Right ventricle myocardium superior (tissue), 1 donor: Measurements from ENCODE around the gene SERPINE2. TPM values are rescaled to one million over a fixed set of nuclear protein-coding genes. Genes with fewer than 3 reads are reported as not detected.

Experiments
- ATAC-seq: fragments of 200-7000 bp; cut with Tn5 transposase; one replicate; pipeline ENCODE4 v1.9.1; 2020; ENCODE audit warnings: mild to moderate bottlenecking; ENCODE audit not compliant: poor library complexity
- DNase-seq: peaks from one replicate; pipeline ENCODE4 v3.0.0-alpha.2; 2020
- intact Hi-C: fragments of 100-400 bp; cut with DNase I; formaldehyde crosslinking; loops from one replicate; pipeline ENCODE4 v1.11.2; 2022
- total RNA-seq: library from RNA; stranded (reverse); fragmentation: NEBNext Ultra II Directional; extraction: Animal tissue kit (Norgen Biotek cat#: 25700); gene quantifications from one replicate; pipeline ENCODE4 v1.2.1, GENCODE V29; 2021
- donor health status: DM: no; HTN: yes; CAD: no; lungs with severe emphysema.

The SERPINE2 gene
- total RNA-seq, 1 donor from 2014 or later: 6.0 TPM

DNA sequence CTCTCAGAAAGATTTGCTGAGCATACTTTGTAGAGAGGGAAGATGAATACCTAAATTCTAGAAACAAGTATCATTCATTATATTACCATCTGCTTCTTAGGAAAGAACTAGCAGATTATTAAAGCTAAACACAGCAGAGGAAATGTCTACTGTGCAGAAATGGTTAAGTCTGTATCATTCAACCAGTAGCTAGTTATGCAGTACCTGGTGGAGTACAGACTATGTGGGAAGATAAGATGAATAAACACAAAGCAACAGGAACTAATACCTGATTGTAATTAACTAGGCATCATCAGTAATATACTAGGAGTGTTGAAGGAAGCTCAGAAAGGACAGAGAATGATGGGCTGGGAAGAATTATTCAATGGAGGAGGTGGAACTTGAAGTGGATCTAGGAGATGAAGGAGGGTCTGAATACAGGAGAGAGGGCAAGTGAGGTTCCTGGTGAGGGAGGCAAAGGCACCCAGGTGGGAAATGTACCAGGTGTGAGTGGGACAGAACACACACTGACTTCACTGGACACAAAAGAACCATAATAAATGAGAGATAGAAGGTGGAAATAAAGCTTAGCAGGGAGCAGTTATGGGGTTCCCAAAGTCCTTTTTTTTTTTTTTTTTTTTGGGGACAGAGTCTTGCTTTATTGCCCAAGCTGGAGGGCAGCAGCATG is 103.5 kb downstream of the SERPINE2 start:
- intact Hi-C loops: no loop called here
- ATAC-seq: no peak
- DNase-seq: no peak

DNA sequence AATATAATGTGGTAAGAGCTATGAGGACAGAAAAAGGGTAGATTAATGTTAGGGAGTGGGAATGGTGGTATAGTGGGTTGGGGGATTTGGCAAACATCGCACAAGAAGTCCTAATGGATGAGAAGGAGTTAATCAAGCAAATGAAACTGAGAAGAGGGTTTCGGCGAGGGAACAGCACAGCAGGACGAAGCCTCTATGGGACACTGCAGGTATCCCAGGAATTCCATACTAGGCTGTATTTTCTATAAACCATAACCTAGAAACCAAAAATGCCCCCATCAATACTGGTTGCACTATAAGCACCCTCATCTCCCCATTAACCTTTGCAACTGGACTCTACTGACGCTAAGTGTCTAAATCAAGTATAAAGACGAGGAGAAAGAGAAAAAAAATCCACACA is 104.2 kb downstream of the SERPINE2 start:
- no peak for ATAC-seq
- DNase-seq: no peak
- intact Hi-C loops: no loop called here

DNA sequence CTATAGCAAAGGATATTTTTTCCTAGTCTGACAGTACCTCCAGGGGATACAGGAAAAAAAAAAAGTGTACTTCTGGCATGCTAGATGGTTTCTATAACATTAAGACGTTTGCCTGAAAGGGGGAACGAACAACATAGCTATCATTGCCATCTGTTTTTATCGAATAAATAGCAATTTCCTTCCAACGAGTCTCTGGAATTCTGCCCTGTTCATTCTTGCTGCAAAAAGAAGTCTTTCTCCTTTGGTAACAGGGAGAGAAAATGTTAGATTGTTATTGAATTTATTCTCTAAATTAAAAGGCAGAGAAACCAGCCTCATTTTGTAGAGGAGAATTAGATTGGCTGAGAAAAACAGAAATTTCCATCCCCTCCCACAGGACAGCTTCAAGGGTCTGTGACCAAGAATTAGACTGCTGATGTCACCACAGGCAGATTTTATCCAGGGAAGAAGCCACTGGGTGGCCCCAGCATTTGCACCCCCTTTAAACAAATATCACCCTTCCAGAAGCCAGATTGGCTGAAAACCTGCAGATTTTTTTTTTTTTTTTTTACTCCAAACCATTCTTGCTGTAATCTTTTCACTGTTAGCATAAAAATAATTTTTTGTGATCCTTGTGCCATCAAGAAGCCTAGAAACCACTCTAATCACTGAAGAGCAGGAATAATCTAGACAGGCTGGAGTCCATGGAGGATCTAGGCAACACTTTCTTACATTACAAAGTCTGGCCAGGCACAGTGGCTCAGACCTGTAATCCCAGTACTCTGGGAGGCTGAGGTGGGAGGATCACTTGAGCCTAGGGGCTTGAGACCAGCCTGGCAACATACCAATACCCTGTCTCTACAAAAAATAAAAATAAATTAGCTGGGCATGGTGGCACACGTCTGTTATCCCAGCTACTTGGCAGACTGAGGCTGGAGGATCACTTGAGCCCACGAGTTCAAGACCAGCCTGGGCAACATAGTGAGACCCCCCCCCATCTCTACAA is 106.0 kb downstream of the SERPINE2 start:
- DNase-seq: no peak
- intact Hi-C loops: no loop called here
- no peak for ATAC-seq

DNA sequence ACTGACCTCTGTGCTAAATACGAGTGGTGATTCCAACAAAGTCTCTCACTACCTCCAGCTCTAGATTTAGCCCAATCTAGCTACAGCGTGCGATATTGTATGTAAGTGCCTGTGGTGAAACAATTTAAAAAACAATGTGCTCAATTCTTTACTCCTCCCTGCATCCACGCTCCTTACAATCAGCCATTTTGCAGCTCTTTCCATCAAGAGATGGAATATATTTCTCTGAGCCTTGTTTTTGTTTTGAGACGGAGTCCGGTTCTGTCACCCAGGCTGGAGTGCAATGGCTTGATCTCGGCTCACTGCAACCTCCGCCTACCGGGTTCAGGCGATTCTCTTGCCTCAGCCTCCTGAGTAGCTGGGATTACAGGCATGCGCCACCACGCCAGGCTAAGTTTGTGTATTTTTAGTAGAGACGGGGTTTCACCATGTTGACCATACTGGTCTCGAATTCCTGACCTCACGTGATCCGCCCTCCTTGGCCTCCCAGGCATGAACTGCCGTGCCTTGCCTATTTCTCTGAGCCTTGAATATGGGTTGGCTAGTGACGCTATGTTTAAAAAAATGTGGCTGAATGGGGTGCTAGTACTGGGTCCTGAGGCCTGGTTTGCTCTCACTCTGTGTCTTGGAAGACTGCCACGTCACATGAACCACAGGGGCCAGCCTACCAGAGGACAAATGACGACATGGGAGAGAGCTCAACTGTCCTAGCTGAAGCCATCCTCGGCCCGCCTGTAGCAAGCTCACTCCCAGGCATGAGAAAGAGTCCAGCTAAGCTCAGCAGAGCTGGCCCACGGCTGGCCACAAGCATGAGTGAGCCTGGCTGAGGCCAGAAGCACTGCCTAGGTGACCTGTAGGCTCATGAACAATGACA is 108.7 kb downstream of the SERPINE2 start:
- intact Hi-C loops: no loop called here
- peak; percentile 92 for ATAC-seq
- DNase-seq: peak; percentile 67

DNA sequence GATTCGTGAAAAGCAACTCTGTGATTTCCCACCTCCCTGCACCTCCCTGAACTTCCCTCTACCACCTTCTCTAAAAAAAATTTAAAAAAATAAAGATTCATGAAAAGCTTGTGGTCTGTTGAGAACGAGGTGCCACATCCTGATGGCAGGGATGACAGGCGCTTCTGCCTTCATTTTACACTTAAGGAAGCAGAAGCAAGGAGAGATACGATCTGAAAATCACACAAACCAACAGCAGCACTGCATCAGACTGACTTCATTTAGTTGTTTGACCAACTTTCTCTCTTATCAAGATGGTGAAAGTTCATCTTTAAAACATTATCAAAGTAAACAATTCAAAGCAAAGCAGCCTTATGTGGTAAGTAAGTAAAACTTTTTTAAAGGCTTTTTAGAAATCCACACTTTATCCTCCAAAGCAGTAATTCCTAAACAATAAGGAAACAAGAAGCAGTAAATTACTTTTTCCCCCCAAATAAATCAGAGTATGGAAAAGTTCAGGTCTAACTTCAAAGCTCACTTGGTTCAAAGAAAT is 109.4 kb downstream of the SERPINE2 start:
- ATAC-seq: no peak
- intact Hi-C loops: no loop called here
- no peak for DNase-seq

DNA sequence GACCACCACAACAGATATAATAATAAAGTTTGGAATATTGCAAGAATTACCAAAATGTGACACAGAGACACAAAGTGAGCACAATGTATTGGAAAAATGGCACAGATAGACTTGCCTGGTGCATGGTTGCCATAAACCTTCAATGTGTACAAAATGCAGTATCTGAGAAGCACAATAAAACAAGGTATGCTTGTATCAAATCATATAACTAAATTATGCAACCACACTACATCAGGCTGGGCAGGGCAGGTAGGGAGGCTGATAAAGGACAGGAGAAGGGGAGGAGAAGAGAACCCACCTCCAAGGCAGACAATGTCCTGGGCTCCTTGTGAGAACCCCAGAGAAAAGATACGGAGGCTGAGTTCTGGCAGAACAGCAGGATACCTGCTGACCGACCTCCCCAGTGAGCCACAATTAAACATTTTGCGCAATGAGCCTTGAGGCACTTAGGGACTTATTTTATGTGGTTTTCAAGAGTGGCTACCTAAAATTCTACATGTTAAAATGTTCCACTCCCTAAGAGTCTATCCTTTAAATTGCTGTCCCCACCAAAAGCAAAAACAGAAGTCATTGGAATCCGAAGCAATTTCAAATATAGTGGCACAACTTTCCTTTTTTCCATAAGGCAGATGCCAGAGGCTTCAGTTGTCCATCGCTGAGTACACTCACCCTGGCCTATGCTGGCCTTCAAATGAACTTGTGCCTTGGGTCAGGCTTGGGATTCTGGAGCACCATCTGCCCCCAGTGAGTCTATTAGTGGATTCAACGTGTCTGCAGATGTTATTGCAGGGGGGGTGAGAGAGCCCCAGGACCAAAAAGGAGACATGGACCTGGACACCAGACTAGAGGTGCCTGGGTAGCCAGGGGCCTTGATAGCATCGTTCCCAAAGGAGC is 110.7 kb downstream of the SERPINE2 start:
- intact Hi-C loops: no loop called here
- ATAC-seq (no peak), DNase-seq (no peak)

DNA sequence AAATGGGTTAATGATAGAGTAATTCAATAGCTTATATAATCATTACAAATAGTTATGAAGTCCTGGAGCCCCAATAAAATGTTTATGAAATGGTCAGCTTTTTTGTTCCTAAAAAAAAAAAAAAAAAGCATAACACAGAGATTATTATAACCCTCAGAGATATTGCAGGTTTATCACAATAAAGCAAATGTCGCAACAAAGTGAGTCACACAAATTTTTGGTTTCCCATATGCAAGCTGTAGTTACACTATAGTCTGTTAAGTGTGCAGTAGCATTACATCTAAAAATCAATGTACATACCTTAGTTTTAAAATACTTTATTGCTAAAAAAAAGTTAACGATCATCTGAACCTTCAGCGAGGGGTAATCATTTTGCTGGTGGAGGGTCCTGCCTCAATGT is 114.0 kb downstream of the SERPINE2 start:
- DNase-seq: no peak
- ATAC-seq: no peak
- intact Hi-C loops: no loop called here

Other genes starting within 250 kb of the SERPINE2 start
- gene AP1S3, start 201.7 kb downstream of the SERPINE2 start, total RNA-seq: 0.16 TPM
- 10.8 TPM for gene WDFY1, start 94.0 kb downstream of the SERPINE2 start, total RNA-seq
- 33.9 TPM for gene MRPL44, start 81.8 kb downstream of the SERPINE2 start, total RNA-seq